ENCODE measurements around the gene DAB1. TPM values are rescaled to one million over a fixed set of nuclear protein-coding genes. Genes with fewer than 3 reads are reported as not detected.

DAB1 gene
- total and polyA plus RNA-seq, 10 of the 15 experiments (the other 5 are each of a cell fraction or from before 2014, with no cell fraction given) = 0.02 to 0.10 (median 0.03) TPM; not detected in 5

- TF ChIP-seq ZNF687 (IDR thresholded peaks at IDR 0.05) (no peak), RELA (IDR thresholded peaks at IDR 0.05; ENCODE audit: borderline replicate concordance, partially characterized antibody) (no peak), FOXM1 (IDR thresholded peaks at IDR 0.05; ENCODE audit: low read depth, low read length) (no peak), CHD4 (IDR thresholded peaks at IDR 0.05) (no peak), ZNF217 (IDR thresholded peaks at IDR 0.05) (no peak), KAT2A (conservative IDR thresholded peaks at IDR 0.05; ENCODE audit: control insufficient read depth, low read depth, low read length) (no peak), BRCA1 (IDR thresholded peaks at IDR 0.05; ENCODE audit: low read depth, low read length) (no peak), SMC3 (IDR thresholded peaks at IDR 0.05; ENCODE audit: borderline replicate concordance, low read length) (no peak), SMARCA5 (IDR thresholded peaks at IDR 0.05) (no peak), NKRF (conservative IDR thresholded peaks at IDR 0.05) (no peak), NRF1 (conservative IDR thresholded peaks at IDR 0.05; ENCODE audit: low read depth, low read length) (no peak), ATF3 (IDR thresholded peaks at IDR 0.05; ENCODE audit: borderline replicate concordance, extremely low read depth, low read depth, low read length) (no peak), TBL1XR1 (IDR thresholded peaks at IDR 0.05; ENCODE audit: low read depth, low read length) (no peak), BACH1 (IDR thresholded peaks at IDR 0.05; ENCODE audit: borderline replicate concordance) (no peak), CBX5 (IDR thresholded peaks at IDR 0.05; ENCODE audit: low read depth) (no peak), MXI1 (IDR thresholded peaks at IDR 0.05; ENCODE audit: low read depth, low read length) (no peak), CUX1 (IDR thresholded peaks at IDR 0.05; ENCODE audit: insufficient replicate concordance, low read depth, low read length) (no peak), CREB1 (IDR thresholded peaks at IDR 0.05; ENCODE audit: low read depth) (no peak), SP1 (IDR thresholded peaks at IDR 0.05; ENCODE audit: low read depth, low read length) (no peak), POLR2A (IDR thresholded peaks at IDR 0.05; ENCODE audit: low read depth, low read length) (no peak)
These were observed 299.0 kb downstream of the DAB1 start (continued) for GRCh38 chr1:57124768-57125446.
